GM19193 (cell line): Measurements from ENCODE around the gene CACNA2D3.

Source experiments
- POLR2A ChIP-seq: IDR thresholded peaks from 4 replicates; pipeline ENCODE4 v1.6.1; 2011; ENCODE audit not compliant: insufficient read depth, insufficient read length; ENCODE audit errors: extremely low read depth

CACNA2D3 gene

DNA sequence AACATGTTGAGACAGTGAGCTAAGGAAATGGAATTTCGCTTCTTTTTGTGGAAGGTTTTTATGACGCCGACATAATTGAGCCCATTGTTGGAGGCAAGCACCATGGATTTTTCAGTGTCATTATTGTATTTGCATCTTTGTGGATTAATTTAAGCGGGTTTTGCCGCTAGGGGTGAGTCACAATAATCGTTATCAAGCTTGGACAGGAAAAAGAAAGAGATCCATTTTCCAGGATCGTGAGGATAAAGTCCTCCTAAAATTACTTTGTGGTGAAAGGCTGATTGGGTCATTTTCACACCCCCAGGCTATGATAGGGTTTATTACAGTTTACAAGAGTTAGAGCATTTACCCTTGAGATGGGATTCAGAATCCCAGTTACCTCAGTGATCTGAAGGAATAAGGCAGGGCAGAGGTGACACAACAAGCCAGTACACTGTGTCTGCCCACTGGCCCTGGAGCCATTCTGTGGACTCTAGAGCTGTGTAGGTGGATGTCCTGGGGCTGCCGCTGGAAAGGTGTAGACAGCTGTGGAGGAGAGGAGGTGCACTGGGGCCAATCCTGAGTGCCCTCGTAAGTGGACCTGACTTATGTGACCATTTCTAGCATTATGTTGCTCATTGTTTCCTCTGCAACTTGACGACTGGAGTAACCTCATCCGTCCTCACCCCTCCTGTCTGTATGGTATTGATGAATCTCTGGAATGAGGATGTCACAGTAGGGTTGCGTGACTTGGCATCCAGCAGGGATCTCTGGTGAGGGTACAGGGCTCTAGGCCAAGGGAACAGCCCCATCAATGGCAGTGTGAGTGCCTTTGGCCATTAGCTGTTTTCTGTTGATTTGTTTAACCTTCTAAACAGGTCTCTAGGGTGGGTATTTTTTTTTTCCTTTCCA lies 435.4 kb downstream of the CACNA2D3 start:
- TF ChIP-seq POLR2A: no peak

DNA sequence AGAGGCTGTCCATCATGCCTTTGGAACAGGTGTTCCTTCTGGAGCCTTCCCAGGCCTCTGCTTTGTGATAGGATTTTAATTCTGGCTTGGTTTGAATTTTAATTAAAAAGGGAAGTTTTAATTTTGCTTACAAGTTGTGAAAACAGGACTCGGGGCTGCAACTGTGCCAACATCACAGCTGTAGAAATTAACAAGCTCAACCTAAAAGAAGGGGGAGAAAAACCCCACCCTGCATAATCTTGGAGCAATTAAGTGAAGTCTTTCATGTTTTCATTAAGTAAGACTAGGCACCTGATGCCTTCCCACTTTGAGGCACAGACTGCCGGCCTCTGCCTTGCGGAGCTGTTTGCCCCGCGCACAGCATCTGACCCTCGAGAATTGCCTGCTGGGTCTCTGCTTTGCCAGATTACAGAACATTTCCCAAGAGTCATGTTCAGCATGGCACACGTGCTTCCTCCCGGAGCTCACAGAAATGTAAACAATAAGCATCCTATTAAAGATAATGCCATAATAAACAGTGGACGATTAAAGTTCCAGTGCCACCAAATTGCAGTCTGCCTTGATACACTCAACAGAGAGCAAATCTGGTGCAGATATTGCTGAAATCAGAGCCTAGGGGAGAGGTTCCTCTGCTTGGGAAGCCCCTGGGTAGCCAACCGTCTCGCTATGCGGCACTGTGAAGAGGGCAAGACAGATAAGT lies 441.3 kb downstream of the CACNA2D3 start:
- TF ChIP-seq POLR2A: no peak

- no peak for TF ChIP-seq POLR2A
These were observed 442.1 kb downstream of the CACNA2D3 start for GRCh38 chr3:54564374-54564925.

DNA sequence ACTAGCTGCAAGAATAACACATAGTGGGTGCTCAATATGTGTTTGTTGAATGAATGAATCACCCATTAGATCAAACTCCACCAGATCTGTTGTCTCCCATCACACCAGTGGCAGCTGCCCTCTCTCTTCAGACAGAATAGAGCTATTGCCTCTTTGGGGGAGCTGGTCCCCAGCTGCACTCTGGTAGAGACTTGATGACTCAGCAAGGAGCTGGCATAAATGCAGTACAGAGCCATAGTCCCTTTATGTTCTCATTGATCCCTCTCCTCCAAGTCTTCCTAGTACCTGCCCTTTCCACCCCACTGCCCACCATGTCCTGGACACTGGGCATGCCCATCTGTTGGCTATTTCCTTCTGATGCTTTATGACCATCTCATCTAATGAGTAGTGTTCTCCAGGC lies 443.6 kb downstream of the CACNA2D3 start:
- no peak for TF ChIP-seq POLR2A

GRCh38 chr3:54567949-54568348 lies 445.6 kb downstream of the CACNA2D3 start:
- no peak for TF ChIP-seq POLR2A

DNA sequence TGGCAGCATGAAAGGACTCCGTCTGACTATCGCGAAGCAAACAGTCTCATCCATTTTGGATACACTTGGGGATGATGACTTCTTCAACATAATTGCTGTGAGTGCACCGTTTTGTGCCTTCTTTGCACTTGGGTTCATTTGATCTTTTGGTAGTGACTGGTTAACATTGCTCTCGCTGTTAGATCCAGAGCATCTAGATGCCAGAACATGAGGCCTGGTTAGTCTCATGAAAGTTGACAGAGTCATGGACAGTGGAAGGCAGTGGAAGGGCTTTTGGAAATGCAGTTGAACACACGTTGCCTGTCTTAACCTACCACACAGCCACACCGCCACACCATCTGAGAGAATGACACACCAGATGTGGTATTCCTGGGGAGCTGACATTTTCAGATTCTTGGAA lies 447.7 kb downstream of the CACNA2D3 start:
- no peak for TF ChIP-seq POLR2A

DNA sequence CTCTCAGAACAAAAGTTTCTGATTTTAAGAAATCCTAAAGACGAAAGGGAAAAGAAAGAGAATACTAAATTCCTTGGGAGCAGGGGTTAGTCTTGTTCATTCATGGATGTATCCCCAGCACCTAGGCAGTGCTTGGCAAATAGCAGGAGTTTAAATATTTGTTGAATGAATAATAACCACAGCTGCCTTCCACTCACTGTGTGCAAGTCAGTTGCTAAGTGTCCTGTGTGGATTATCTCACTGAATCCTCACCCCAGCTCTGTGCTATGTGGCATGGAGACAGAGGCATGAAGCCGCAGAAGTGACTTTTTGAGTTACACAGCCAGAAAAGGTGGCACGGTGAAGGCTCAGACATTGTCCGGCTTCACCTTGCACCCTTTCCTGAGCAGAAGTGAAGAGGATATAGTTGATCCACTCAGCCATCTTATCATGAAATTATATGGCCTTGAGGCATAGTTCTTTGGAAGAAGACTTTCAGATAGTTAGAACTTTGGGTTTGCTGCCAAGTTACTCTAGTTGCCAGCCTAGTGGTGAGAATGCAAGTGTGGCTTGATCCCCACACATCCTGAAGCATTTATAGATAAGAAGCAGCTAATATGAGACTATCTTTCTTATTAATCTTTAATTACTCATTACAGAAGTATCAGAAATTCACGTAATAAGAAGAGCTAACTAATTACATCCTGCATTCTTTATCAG lies 450.0 kb downstream of the CACNA2D3 start:
- TF ChIP-seq POLR2A: no peak

DNA sequence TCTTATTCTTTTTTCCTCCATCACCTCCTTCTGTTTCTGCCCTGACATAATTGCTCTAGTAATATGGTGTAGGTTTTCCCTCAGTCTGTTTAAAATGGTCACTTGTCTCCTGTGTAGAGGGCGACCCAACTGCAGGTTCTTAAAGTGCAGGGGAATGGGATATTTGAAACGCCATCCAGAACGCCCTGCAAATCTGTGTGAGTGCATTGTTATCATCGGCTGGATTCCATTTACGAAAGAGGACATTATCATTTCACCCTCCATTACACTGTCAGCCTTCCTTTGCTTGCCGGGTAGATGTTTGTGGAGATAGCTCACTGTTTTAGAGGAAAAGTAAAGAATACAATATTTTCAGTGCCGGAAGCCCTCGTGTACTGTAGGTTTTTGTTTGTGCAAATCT lies 451.5 kb downstream of the CACNA2D3 start:
- TF ChIP-seq POLR2A: no peak

GRCh38 chr3:54574906-54575617 lies 452.7 kb downstream of the CACNA2D3 start:
- TF ChIP-seq POLR2A: no peak

DNA sequence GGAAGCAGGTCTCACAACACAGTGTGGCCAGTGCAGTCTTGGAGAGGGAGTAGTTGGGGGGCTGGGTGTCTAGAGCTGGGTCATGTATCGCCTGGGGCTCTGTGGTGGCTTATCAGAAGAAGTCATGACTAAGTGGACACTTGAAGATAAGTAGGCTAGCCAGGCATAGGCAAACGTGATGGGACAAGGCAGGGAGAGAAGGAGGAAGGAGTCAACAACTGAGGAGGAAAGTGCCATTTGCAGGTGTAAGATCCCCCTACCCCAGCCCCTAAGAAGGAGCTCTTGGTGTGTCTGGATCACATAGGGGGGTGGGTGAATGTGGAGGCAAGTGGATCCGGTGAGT lies 453.2 kb downstream of the CACNA2D3 start:
- no peak for TF ChIP-seq POLR2A

DNA sequence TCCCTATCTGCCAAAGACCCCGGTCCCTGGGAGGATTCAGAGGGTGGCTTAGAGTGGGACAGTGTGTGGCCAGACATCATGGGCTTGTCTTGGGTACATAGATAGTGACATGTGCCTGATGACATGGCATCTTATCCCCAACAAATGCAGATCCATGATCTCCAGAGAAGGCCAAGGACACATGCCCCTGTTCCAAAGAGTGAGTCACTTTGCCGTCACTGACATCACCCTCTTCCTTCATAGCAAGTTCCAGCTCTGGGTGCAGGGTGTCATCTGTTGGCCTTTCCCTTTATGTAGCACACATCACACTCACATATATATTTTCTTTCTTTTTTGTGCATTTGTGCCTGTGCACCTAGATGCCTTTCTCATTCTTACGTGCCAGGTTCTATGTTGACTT lies 455.0 kb downstream of the CACNA2D3 start:
- no peak for TF ChIP-seq POLR2A

DNA sequence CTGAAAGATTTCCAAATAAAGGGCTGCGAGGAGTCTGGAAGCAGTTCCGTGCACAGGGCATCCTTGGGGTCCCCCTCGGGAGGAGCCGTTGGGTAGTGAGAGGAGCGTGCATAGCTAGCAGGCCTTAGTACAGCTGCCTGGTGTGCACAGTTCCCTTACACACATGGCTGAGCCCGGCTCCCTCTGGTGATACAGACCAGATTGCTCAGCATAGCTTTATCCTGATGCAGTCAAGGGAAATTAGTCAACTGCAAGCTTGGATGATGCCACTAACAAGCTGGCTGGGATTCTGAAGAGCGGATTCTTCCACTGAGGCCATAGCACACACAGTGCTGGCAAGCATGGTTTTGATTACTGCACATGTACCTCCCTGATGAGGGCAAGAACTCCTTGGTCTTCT lies 456.1 kb downstream of the CACNA2D3 start:
- TF ChIP-seq POLR2A: no peak

DNA sequence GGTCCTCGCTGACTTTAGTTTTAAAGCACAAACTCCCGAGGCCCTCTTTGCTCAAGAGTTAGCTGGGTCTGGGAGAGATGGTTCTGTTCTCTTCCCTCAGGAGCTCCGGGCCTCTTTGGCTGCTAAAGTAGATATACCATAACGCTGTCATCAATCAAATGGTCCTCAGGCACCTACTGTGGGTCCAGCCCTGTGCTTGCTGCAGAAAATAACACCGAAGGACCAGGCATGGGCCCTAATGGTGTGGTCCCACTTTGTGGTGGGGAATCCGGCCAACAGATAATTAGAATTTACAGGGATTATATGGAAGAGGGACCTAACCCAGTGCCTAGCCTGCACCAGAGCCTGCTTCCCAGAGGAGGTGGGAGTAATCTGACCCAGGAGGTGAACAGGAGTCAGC lies 458.1 kb downstream of the CACNA2D3 start:
- TF ChIP-seq POLR2A: no peak

DNA sequence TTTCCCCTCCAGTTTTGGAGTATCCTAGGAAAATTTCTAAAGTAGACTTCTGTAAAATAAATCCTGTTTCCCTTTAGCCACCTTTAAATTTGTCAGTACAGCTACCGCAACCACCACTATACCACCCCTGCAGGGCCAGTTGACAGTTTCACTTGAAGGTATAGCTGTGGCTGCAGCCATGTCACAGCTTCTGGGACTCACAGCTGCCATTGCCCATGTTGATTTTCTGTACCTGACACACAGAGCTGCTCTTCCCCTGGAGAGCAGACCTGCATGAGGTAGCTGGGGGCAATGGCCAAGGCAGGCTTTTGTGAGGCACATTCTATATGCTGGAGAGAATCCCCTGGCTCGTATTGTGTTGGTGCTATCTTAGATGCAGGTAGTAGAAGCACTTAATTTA lies 460.1 kb downstream of the CACNA2D3 start:
- TF ChIP-seq POLR2A: no peak

DNA sequence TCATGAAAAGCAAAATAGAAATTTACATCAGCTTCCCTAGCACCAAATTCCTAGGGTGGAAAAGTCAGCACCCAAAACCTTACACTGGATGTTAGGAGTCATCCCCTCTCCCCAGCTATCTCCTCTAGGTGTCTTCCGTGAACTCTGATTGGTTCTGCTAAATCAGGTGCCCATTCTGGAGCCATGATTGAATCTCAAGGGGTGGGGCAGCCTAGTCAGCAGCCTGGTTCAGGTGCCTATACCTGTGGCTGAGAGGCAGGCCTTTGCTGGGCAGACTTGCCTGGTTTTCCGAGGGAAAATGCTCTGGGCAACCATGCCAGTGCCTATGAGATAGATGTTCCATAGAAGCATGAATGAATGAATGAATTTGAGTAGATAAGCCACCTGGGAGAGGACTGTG lies 468.8 kb downstream of the CACNA2D3 start:
- TF ChIP-seq POLR2A: no peak

DNA sequence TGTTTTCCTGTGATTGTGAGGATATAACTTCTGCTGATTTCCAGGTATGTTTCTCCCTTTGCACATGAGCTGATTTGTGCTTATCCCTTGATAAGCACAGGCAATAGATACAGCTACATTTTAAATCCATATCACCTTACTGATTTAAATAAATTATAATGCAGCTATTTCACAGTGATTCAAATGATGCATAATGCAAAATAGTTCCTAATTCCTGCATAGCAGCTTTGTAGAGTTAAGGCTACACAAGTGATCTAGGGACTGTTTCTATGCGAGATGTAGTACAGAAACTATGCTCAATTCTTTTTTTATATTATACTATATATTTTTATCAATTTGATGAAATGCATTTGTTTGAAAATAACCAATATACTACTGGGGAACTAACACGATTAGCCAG lies 471.3 kb downstream of the CACNA2D3 start:
- no peak for TF ChIP-seq POLR2A

DNA sequence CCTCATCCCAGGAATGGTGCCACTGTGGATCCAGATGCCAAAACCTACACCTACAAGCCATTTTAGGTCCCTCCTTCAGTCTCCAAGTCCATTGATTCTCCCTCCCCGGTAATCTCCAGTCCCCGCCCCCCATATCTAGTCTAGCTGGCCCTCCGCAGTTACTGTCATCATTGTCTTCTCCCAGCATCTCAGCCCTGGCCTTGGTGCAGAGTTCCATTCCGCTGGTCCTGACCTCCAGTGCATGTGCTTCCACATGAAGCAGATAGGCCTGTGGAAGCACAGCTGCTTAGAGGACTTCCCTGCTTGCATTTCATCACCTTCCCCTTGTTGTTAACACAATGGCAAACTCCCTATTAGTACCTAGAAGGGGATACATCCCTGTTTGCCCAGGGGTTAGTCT lies 473.7 kb downstream of the CACNA2D3 start:
- no peak for TF ChIP-seq POLR2A
